Stimulated activated CD4-positive, alpha-beta T cell treated with anti-CD3 and anti-CD28 coated beads, Interleukin-2, amount 100 ng/mL, for 48 hours (primary cell): ENCODE data around the gene COL2A1.

Experiments
- DNase-seq, 2 donors: peaks; one replicate each; pipeline ENCODE4 v3.0.0-alpha.2; 2020

Gene COL2A1

GRCh38 chr12:48009471-48009870 is 5.2 kb upstream of the COL2A1 start:
- DNase-seq, result no peak

- DNase-seq, result no peak
Observed at GRCh38 chr12:48008950-48009349, 4.7 kb upstream of the COL2A1 start.

GRCh38 chr12:48008349-48008748 is 4.1 kb upstream of the COL2A1 start:
- no peak for DNase-seq

- DNase-seq, result no peak
Observed at GRCh38 chr12:48007206-48007605, 2.9 kb upstream of the COL2A1 start.

GRCh38 chr12:48005750-48006021 is 1.4 kb upstream of the COL2A1 start:
- DNase-seq, result no peak

GRCh38 chr12:48005001-48005749 is 899 bp upstream of the COL2A1 start:
- no peak for DNase-seq

GRCh38 chr12:48003226-48004052 is 837 bp downstream of the COL2A1 start:
- DNase-seq, result no peak

- no peak for DNase-seq
Observed at GRCh38 chr12:48002773-48003218, 1.5 kb downstream of the COL2A1 start.

- no peak for DNase-seq
Observed at GRCh38 chr12:48002414-48002730, 1.9 kb downstream of the COL2A1 start.

- no peak for DNase-seq
Observed at GRCh38 chr12:48001505-48002413, 2.5 kb downstream of the COL2A1 start.

- no peak for DNase-seq
Observed at GRCh38 chr12:48000878-48001504, 3.3 kb downstream of the COL2A1 start.

GRCh38 chr12:47999816-48000215 is 4.5 kb downstream of the COL2A1 start:
- no peak for DNase-seq

GRCh38 chr12:47997321-47997720 is 7.0 kb downstream of the COL2A1 start:
- no peak for DNase-seq

GRCh38 chr12:47995981-47996401 is 8.3 kb downstream of the COL2A1 start:
- DNase-seq, result no peak

GRCh38 chr12:47993491-47993890 is 10.8 kb downstream of the COL2A1 start:
- no peak for DNase-seq

GRCh38 chr12:47992776-47993175 is 11.5 kb downstream of the COL2A1 start:
- DNase-seq, result no peak

- DNase-seq, result no peak
Observed at GRCh38 chr12:47991106-47992061, 12.9 kb downstream of the COL2A1 start.

- peak in 1 of 2 donors; percentile 25 for DNase-seq
Observed at GRCh38 chr12:47990351-47991105, 13.7 kb downstream of the COL2A1 start.

- DNase-seq, result no peak
Observed at GRCh38 chr12:47989666-47990065, 14.6 kb downstream of the COL2A1 start.

- DNase-seq, result no peak
Observed at GRCh38 chr12:47989023-47989417, 15.3 kb downstream of the COL2A1 start.
